SW 1271 (cell line): ENCODE results near the gene NPTXR.

Experiments used
- DNase-seq, 2 experiments: peaks; one replicate each; lab custom pipeline; 2025; lab: John Stamatoyannopoulos, UW

NPTXR gene

GRCh38 chr22:38770257-38770949 is 73.4 kb downstream of the NPTXR start:
- DNase-seq, result no peak
